Measurements from ENCODE around the gene KIAA0232. TPM values are rescaled to one million over a fixed set of nuclear protein-coding genes. Genes with fewer than 3 reads are reported as not detected.

KIAA0232 gene
- total and polyA plus RNA-seq, 2 experiments from 2014 or later, result 11.3 to 34.3 TPM

DNA sequence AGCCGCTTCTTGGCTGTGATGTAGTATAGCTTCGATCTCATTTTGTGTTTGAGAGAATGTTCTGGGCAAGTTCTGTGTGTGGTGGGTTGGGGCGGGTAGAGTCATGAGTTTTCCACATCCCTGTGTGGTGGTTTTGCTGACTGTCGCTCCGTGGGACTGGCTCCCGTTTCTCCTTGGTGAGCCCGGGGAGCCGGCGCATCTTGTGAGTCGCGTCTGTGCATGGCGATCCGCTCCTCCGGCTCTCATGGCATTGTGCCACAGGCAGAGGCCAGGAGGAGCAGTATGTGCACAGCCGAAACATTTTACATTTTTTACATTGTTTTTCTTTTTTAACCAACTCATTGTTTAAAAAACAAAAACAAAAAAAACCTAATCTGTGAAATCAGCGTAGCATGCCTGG is 99.4 kb downstream of the KIAA0232 start:
- Histone ChIP-seq H3K79me2 (peaks cover 2% of the 10 kb centered on the region), H3K9me2 (replicated peaks; ENCODE audit: insufficient read depth) (no peaks in the 10 kb centered on the region), H3K27me3 (no peaks in the 10 kb centered on the region), H3K27ac (no peak overlapping the region), H3K4me2 (no peak overlapping the region), H3K4me1 (ENCODE audit: insufficient read depth) (no peaks in the 10 kb centered on the region), H2AFZ (no peak overlapping the region), H4K20me1 (ENCODE audit: insufficient read depth, poor library complexity, severe bottlenecking) (no peaks in the 10 kb centered on the region), H3K9me3 (ENCODE audit: low read depth) (no peaks in the 10 kb centered on the region), H3K36me3 (replicated peaks; ENCODE audit: insufficient read depth, low read depth) (no peaks in the 10 kb centered on the region), H3K4me3 (no peak overlapping the region)
- WGBS (ENCODE audit: low lambda C conversion rate, missing lambda C conversion rate), result 93% methylated on average over 16 of the region's 16 CpGs
- TF ChIP-seq EZH2 (IDR thresholded peaks at IDR 0.05; ENCODE audit: borderline replicate concordance), result no peak
- TF ChIP-seq EZH2phosphoT487 (IDR thresholded peaks at IDR 0.05; ENCODE audit: low read depth, severe bottlenecking, unreplicated experiment), result no peak
- TF ChIP-seq, protein P1, sequence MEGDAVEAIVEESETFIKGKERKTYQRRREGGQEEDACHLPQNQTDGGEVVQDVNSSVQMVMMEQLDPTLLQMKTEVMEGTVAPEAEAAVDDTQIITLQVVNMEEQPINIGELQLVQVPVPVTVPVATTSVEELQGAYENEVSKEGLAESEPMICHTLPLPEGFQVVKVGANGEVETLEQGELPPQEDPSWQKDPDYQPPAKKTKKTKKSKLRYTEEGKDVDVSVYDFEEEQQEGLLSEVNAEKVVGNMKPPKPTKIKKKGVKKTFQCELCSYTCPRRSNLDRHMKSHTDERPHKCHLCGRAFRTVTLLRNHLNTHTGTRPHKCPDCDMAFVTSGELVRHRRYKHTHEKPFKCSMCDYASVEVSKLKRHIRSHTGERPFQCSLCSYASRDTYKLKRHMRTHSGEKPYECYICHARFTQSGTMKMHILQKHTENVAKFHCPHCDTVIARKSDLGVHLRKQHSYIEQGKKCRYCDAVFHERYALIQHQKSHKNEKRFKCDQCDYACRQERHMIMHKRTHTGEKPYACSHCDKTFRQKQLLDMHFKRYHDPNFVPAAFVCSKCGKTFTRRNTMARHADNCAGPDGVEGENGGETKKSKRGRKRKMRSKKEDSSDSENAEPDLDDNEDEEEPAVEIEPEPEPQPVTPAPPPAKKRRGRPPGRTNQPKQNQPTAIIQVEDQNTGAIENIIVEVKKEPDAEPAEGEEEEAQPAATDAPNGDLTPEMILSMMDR (IDR thresholded peaks at IDR 0.05; ENCODE audit: poor library complexity), result no peak
- no peak for DNase-seq (ENCODE audit: low spot score)

DNA sequence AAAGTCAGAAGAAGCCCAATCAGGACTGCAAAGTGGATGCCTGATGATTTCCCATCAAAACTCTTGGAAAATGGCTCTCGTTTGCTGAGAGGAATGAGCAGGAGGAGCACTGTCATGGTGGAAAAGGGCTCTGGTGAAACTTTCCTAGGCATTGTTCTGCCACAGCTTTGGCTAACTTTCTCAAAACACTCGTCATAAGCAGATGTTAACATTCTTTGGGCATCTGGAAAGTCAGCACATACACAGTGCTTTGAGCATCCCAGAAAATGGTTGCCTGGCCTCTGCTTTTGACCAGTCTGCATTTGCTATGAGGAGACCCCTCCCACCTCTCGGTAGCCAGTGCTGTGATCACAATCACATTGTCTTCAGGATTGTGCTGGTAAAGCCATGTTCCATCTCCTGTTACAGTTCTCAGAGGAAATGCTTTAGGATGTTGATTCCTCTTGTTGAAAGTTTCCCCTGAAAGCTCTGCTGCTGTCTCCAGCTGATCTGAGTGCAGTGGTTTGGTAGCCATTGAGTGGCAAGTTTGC is 101.9 kb downstream of the KIAA0232 start:
- Histone ChIP-seq H3K9me2 (replicated peaks; ENCODE audit: insufficient read depth) (no peaks in the 10 kb centered on the region), H4K20me1 (ENCODE audit: insufficient read depth, poor library complexity, severe bottlenecking) (no peaks in the 10 kb centered on the region), H3K27me3 (no peaks in the 10 kb centered on the region), H3K4me1 (ENCODE audit: insufficient read depth) (no peaks in the 10 kb centered on the region), H3K36me3 (replicated peaks; ENCODE audit: insufficient read depth, low read depth) (no peaks in the 10 kb centered on the region), H3K4me3 (no peak overlapping the region), H3K4me2 (no peak overlapping the region), H3K79me2 (peaks cover 2% of the 10 kb centered on the region), H2AFZ (no peak overlapping the region), H3K27ac (no peak overlapping the region), H3K9me3 (ENCODE audit: low read depth) (no peaks in the 10 kb centered on the region)
- TF ChIP-seq, protein P1 (IDR thresholded peaks at IDR 0.05; ENCODE audit: poor library complexity), result no peak
- TF ChIP-seq EZH2phosphoT487 (IDR thresholded peaks at IDR 0.05; ENCODE audit: low read depth, severe bottlenecking, unreplicated experiment) (no peak), EZH2 (IDR thresholded peaks at IDR 0.05; ENCODE audit: borderline replicate concordance) (no peak)
- WGBS (ENCODE audit: low lambda C conversion rate, missing lambda C conversion rate), result 74% methylated on average over 3 of the region's 3 CpGs
- DNase-seq (ENCODE audit: low spot score), result no peak

DNA sequence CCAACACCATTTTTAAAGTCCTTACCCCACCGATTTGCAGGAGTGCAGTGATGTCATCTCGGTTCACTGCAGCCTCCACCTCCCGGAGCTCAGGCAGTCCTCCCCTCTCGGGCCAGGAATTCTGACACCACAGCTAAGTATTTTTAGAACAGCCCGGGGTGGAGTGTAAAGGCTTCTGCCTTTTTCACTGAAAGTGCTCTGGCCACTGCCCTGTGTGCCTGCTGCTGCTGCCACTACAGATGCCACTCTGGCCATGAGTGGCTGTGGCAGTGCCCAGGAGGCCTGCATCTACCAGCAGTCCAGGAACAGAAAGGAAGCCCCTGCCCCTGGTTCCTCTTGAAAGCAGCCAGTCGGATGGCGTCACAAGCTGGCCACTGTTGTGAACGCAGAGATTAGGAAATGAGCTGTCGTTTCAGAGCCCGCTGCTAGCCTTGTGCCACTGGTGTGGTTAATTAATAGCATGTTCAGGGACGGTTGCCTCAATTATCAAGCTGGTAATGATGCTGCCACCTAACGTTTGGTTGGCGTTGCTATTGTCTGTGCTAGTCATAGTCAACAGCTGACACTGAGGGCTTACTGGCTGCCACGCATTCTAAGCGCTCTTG is 103.5 kb downstream of the KIAA0232 start:
- Histone ChIP-seq H2AFZ (no peak overlapping the region), H3K4me2 (no peak overlapping the region), H3K9me2 (replicated peaks; ENCODE audit: insufficient read depth) (no peaks in the 10 kb centered on the region), H3K4me1 (ENCODE audit: insufficient read depth) (no peaks in the 10 kb centered on the region), H3K79me2 (peaks cover under 1% of the 10 kb centered on the region), H3K4me3 (no peak overlapping the region), H3K36me3 (replicated peaks; ENCODE audit: insufficient read depth, low read depth) (no peaks in the 10 kb centered on the region), H3K27me3 (no peaks in the 10 kb centered on the region), H4K20me1 (ENCODE audit: insufficient read depth, poor library complexity, severe bottlenecking) (no peaks in the 10 kb centered on the region), H3K9me3 (ENCODE audit: low read depth) (no peaks in the 10 kb centered on the region), H3K27ac (no peak overlapping the region)
- TF ChIP-seq EZH2 (IDR thresholded peaks at IDR 0.05; ENCODE audit: borderline replicate concordance), result no peak
- TF ChIP-seq, protein P1 (IDR thresholded peaks at IDR 0.05; ENCODE audit: poor library complexity), result peak; percentile 3
- DNase-seq (ENCODE audit: low spot score), result no peak
- WGBS (ENCODE audit: low lambda C conversion rate, missing lambda C conversion rate), result 77% methylated on average over 15 of the region's 15 CpGs
